Measurements from ENCODE around the gene PAX6.

Gene PAX6

DNA sequence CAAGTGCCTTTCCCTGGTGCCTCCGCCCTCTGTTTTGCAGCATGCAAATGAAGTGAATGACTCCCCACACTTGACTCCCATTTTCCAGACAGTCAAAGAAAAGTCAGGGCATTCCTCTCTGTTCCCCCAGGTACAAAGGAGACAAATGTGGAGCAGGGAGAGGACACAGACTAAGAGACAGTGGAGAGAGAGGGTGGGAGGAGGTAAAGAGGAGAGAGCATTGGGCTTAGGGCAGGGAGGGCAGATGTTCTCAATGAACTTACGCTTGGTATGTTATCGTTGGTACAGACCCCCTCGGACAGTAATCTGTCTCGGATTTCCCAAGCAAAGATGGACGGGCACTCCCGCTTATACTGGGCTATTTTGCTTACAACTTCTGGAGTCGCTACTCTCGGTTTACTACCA is 9.8 kb downstream of the PAX6 start:
- H3K4me3 ChIP-seq (ENCODE audit: low read depth, low read length): no peak overlapping the region
- no peaks in the 10 kb centered on the region for H3K36me3 ChIP-seq (replicated peaks)
- peaks cover 87% of the 10 kb centered on the region for H3K27me3 ChIP-seq (replicated peaks)
- in situ Hi-C loops (cut with HindIII; ENCODE audit: low pct_ligation_motif_present, low sequenced_read_pairs): no loop called here
- TF ChIP-seq CTCF (IDR thresholded peaks at IDR 0.05; ENCODE audit: low read depth, low read length, missing control alignments): no peak
- H3K27ac ChIP-seq: no peak overlapping the region
- no peak for DNase-seq

- peaks cover 86% of the 10 kb centered on the region for H3K27me3 ChIP-seq (replicated peaks)
- TF ChIP-seq CTCF (IDR thresholded peaks at IDR 0.05; ENCODE audit: low read depth, low read length, missing control alignments): no peak
Observed at GRCh38 chr11:31800398-31801265, 10.5 kb downstream of the PAX6 start.

GRCh38 chr11:31799435-31800397 is 11.4 kb downstream of the PAX6 start:
- Histone ChIP-seq H3K36me3 (replicated peaks) (no peaks in the 10 kb centered on the region), H3K27ac (no peak overlapping the region), H3K4me3 (ENCODE audit: low read depth, low read length) (no peak overlapping the region), H3K27me3 (replicated peaks) (peaks cover 77% of the 10 kb centered on the region)
- no peak for TF ChIP-seq CTCF (IDR thresholded peaks at IDR 0.05; ENCODE audit: low read depth, low read length, missing control alignments)
- in situ Hi-C loops (cut with HindIII; ENCODE audit: low pct_ligation_motif_present, low sequenced_read_pairs): no loop called here
- no peak for DNase-seq

More at GRCh38 chr11:31800398-31801265, 10.5 kb downstream of the PAX6 start:
- Histone ChIP-seq H3K4me3 (ENCODE audit: low read depth, low read length) (no peak overlapping the region), H3K27ac (no peak overlapping the region), H3K36me3 (replicated peaks) (no peaks in the 10 kb centered on the region)
- in situ Hi-C loops (cut with HindIII; ENCODE audit: low pct_ligation_motif_present, low sequenced_read_pairs): no loop called here
- DNase-seq: no peak

GRCh38 chr11:31798554-31799434 is 12.3 kb downstream of the PAX6 start:
- H3K36me3 ChIP-seq (replicated peaks): no peaks in the 10 kb centered on the region
- in situ Hi-C loops (cut with HindIII; ENCODE audit: low pct_ligation_motif_present, low sequenced_read_pairs): no loop called here
- TF ChIP-seq CTCF (IDR thresholded peaks at IDR 0.05; ENCODE audit: low read depth, low read length, missing control alignments): peak; percentile 66
- no peak for DNase-seq
- H3K4me3 ChIP-seq (ENCODE audit: low read depth, low read length): no peak overlapping the region
- peaks cover 68% of the 10 kb centered on the region for H3K27me3 ChIP-seq (replicated peaks)
- no peak overlapping the region for H3K27ac ChIP-seq

DNA sequence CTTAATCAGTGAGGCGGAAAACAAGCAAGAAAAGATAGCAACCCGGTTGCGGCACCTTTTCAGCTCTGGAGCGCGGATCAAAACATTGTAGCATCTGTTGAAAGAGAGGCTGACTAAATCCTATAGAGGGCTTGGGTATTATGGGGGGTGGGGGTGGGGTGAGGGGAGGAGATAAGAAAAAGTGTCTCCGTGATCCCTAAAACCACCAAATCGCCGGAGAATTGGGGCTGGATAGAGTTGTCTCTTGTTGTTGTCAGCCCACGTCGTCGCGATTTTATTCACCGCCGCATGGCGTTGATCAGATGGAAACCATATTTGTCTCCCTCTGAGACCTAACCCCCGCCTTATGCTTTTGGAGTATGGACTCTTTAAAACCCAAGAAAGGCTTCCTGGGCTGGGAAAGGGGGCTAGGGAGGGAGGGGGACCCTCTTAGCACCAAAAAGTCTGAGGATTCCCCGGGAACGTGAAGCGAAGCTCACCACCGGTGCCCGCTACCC is 13.0 kb downstream of the PAX6 start:
- no peak overlapping the region for H3K27ac ChIP-seq
- in situ Hi-C loops (cut with HindIII; ENCODE audit: low pct_ligation_motif_present, low sequenced_read_pairs): no loop called here
- TF ChIP-seq CTCF (IDR thresholded peaks at IDR 0.05; ENCODE audit: low read depth, low read length, missing control alignments): no peak
- H3K4me3 ChIP-seq (ENCODE audit: low read depth, low read length): no peak overlapping the region
- no peaks in the 10 kb centered on the region for H3K36me3 ChIP-seq (replicated peaks)
- DNase-seq: no peak
- peaks cover 61% of the 10 kb centered on the region for H3K27me3 ChIP-seq (replicated peaks)

All from brain microvascular endothelial cell (primary cell).